DMS153 treated with DMSO at 0.1 percent for 48 hours (cell line): ENCODE measurements around the gene CMTM8.
"Not testable (repeated sequence)": the region's sequence is repeated elsewhere in the genome, so short reads cannot be mapped to it uniquely, and the experiment has no call there.

ENCODE experiments used
- DNase-seq: peaks from one replicate; lab custom pipeline; 2025; ENCODE audit not compliant: unreplicated experiment; lab: John Stamatoyannopoulos, UW

CMTM8 gene, protein sequence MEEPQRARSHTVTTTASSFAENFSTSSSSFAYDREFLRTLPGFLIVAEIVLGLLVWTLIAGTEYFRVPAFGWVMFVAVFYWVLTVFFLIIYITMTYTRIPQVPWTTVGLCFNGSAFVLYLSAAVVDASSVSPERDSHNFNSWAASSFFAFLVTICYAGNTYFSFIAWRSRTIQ

DNA sequence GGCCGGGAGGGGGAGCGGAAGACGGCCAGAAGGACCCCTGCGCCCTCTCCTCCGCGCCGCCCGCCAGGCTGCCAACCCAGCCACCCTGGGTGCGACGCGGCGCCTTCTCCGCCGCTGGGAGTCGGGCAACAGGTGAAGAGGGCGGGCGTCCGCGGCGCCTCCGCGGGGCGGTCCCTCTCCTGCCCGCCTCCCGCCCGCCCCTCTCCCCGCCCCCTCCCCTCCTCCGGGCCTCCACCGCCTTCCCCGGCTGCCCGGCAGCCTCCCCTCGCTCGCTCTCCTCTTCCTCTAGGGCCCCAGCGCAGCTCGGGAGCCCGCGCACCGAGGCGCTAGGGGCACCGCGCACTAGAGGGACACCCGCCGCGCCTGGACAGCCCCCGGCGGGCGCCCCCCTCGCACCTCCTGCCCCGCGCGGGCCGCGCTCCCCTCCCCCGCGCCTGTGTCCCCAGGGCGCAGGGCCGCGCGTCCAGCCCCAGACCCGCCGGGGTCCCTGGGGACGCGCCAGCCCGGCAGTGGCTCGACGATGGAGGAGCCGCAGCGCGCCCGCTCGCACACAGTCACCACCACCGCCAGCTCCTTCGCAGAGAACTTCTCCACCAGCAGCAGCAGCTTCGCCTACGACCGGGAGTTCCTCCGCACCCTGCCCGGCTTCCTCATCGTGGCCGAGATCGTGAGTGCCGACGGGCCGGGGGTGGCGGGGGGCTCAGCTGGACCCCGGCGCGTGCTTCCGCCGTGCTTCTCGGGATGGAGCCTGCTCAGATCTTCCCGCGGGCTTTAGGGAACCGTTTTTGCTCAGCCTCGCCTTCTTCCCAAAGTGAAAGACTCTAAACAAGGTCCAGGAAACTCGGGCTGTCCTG is at the start of gene CMTM8:
CMTM8 (plus strand) TSS at position 228 of the 854 bp plus-strand sequence; CDS start at position 521, 293 bp downstream.
- peak; percentile 8 for DNase-seq

- no peak for DNase-seq
These were observed 48.8 kb upstream of the CMTM8 start for GRCh38 chr3:32189693-32190092.

DNA sequence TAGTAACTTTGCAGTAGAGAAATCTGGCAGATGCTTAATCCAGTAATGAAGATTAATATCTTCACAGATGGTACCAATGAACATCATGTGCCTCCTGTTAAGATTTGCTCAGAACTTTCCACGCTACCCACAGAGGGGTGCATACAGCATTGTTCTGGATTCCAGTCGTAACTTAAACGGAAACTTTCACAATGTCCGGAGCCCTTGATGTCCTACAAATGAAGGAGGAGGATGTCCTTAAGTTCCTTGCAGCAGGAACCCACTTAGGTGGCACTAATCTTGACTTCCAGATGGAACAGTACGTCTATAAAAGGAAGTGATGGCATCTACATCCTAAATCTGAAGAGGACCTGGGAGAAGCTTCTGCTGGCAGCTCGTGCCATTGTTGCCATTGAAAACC is 47.9 kb upstream of the CMTM8 start:
- DNase-seq, result not testable (repeated sequence)

GRCh38 chr3:32193101-32193500 is 45.4 kb upstream of the CMTM8 start:
- DNase-seq, result no peak

DNA sequence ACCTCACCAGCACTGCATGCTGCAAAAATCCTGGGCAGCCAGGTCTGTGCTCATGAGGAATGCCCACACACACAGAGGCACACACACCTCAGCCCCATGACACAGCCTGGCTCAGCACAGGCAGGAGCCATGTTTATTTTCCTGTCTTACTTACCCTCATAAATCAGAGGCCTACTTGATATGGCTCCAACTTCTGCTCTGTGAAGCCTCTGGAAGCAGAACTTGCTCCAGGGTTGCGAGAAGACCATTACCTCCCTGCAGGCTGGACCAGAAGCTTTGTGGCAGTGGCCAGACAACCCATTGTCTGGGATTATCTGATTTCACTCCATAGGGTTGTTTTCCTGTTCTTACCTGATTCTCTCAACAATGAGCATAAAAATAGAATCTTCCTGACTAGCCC is 43.8 kb upstream of the CMTM8 start:
- no peak for DNase-seq

- no peak for DNase-seq
These were observed 42.4 kb upstream of the CMTM8 start for GRCh38 chr3:32195995-32196540.

- DNase-seq, result no peak
These were observed 40.5 kb upstream of the CMTM8 start for GRCh38 chr3:32197991-32198390.

DNA sequence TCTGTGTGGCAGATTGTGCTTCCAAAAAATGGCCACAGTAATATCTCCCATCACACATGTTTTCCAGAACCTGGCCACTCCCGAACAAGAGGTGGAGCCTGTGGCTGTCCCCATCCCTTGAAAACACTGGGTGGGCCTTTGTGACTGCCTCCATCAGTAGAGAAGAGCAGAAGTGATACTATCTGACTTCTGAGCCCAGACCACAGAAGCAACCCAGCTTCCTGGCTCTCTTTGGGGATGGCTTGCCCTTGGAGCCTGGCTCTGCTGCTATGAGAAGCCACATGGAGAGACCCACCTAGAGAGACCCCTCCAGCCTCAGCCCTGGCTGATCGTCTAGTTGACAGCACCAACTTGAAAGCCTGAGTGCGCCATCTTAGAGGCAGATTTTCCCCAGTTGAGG is 39.8 kb upstream of the CMTM8 start:
- no peak for DNase-seq

GRCh38 chr3:32200490-32200889 is 38.0 kb upstream of the CMTM8 start:
- no peak for DNase-seq

DNA sequence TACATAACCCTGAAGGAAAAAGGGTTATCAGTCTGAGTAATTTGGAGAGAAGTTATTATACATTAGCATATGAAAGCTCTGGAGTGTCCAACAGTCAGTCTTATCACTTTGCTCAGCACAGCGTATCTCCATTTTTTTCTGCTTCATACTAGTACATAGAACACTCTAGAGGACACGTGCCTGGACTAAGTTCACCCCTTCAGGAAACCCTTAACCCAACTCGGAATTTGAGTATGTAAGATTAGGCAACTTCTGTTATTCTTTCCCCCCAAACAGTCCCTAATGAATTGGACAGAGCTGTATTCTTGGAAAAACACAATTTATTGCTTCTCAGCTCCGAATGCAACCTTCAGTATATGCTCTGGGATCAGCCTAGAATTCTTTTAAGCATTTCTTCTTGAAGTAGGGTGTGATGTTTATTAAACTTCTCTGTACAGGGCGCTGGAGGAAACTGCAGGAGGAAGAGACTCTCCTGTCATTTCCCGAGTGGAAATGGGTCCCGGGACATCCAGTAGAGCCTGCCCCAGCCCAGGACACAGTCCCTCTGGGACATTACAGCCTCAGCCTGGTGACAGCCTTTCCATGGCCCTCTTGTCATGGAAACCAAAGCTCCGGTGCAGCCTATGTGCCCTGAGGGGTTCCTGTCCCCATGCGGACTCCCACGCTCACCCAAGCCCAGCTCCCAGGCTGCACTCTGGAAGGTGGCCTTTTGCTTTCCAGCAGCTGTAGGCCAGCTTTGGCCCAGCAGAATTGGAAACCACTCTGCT is 37.3 kb upstream of the CMTM8 start:
- no peak for DNase-seq

GRCh38 chr3:32202496-32202895 is 36.0 kb upstream of the CMTM8 start:
- no peak for DNase-seq

DNA sequence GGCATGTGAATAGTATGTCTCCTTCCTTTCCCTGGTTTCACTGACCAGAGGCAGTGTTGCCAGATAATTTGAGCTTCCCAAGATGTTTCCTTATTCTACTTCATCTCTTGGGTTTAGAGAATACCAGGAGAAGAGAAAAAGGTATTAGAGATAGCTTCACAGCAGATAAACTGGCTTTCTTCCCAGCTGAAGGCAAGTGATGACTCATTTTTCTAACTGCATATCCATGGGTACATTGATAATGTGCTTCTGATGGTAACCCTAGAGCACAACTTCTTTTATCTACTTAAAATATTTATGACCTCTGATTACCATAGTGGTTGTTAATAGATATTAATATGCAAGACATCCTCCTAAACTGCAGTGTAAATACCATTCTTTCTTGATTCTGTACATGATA is 34.6 kb upstream of the CMTM8 start:
- DNase-seq, result no peak

DNA sequence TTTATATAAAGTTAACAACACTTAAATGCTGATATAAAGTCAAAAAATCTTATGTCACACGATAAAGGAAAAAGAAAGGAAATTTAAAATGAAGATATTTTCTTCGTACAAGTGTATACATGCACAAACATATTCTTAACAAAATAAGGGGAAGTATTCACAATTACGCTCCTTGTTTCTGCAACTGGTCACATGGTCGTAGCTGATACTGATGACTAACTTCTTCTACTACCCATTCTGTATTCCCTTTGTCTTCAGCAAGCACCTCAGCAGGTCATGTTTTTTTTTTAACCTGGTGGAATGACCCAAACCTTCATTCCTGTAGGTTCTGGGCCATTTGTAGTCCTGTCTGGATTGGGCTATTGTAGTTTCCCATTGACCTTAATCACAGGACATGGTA is 30.0 kb upstream of the CMTM8 start:
- no peak for DNase-seq

DNA sequence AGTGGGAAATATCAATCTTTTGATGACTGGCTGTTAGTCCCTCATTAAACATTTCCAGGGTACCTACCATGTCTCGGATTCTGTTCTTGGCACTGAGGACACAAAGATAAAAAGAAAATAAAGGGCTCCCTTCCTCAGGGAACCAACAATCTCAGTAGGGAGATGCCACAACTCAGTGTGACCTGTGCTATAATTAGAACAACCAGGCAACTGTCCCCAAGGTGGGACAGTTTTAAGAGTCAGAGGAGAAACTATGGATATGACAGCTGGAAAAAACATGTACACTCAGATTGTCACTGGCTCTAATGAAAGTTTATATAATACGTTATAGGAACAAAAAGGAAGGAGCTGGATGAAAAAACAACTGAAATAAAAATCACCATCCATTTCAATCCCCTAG is 23.3 kb upstream of the CMTM8 start:
- no peak for DNase-seq

- DNase-seq, result no peak
These were observed 22.2 kb upstream of the CMTM8 start for GRCh38 chr3:32216172-32216783.

DNA sequence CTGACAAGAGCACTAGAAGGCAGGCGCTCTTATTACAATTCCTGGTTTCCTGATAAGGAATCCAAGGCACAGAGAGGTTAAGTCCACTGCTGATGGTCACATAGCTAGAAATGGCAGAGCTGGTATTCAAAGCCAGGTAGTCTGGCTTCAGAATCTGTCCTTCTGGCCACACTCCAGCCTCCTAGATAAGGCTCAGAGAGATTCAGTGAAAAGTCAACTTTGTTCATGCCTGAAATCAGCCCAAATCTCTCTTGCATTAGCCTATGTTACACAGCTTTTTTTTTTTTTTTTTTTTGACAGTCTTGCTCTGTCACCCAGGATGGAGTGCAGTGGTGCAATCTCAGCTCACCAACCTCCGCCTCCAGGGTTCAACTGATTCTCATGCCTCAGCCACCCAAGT is 21.1 kb upstream of the CMTM8 start:
- DNase-seq, result no peak

GRCh38 chr3:32219537-32219936 is 18.9 kb upstream of the CMTM8 start:
- no peak for DNase-seq

- DNase-seq, result no peak
These were observed 18.5 kb upstream of the CMTM8 start for GRCh38 chr3:32220006-32220405.

DNA sequence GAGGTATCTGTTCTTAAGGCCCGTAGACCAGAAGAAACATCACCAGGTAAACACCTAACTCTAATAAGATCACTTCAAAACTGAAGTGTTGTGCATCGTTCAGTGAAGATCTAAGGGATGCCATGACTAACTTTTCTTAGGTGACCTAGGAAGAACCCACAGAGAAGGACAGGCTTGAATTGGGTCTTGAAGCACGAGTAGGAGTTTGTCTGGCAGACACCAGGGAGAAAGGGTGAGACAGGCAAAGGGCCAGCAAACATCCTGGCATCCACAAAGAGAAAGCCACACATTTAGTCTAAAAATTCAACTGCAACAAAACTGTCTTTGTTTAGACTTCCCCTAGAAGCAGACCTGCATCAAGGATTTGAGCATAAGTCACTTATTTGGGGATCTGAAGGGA is 15.5 kb upstream of the CMTM8 start:
- no peak for DNase-seq

GRCh38 chr3:32224016-32224516 is 14.4 kb upstream of the CMTM8 start:
- no peak for DNase-seq

DNA sequence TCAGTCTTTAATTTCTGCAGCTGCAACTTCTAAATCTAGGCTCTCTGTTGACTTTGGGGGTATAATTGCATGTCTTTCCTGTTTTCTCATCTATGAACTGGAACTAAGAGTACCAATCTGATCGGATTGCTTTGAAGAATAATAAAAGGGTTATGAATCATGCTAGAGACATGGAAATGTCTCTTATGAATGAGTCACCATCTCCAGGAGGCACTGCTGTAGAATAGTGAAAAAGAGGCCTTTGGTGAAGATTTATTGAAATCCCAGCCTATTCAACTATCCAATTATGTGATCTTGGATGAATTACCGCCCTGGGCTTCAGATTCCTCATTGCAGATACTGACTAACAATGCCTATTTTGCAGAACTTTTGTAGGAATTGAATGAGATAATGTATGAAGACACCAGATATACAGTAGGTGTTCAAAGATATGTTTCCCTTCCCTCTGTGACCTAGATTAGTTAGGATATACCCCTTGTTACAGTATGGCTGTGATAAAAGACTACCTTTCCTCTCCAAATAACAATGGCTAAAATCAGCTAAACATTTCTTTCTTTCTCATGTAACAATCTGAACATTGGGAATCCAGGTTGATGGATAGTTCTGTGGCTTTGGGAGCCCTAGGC is 11.5 kb upstream of the CMTM8 start:
- no peak for DNase-seq
